ENCODE results near the gene LIN7B. TPM values are rescaled to one million over a fixed set of nuclear protein-coding genes. Genes with fewer than 3 reads are reported as not detected.

The LIN7B gene
- total and polyA plus RNA-seq, 2 of the 13 experiments (the other 11 are each of a cell fraction or from before 2014, with no cell fraction given): 5.3 to 7.6 TPM

GRCh38 chr19:49127674-49128544 lies 13.7 kb downstream of the LIN7B start (continued):
- peak; percentile 84; the same call in 1 of the 2 replicates for TF ChIP-seq ATRX (CRISPR knock-in tag; IDR thresholded peaks at IDR 0.05; ENCODE audit: borderline replicate concordance)
- peak; percentile 89 for TF ChIP-seq KMT2B (CRISPR knock-in tag; IDR thresholded peaks at IDR 0.05)
- TF ChIP-seq NFYC (CRISPR knock-in tag; IDR thresholded peaks at IDR 0.05): peak; percentile 61
- TF ChIP-seq FOXP4 (CRISPR knock-in tag; IDR thresholded peaks at IDR 0.05): peak; percentile 68; the same call in 1 of the 2 replicates
- TF ChIP-seq MZF1 (CRISPR knock-in tag; IDR thresholded peaks at IDR 0.05; ENCODE audit: borderline replicate concordance): 0 out of 2 replicates have a peak, but pooled peaks have one; percentile 72
- no peak for TF ChIP-seq NR2F6 (IDR thresholded peaks at IDR 0.05)
- TF ChIP-seq NR2F6 (CRISPR knock-in tag; IDR thresholded peaks at IDR 0.05): peak; percentile 63; the same call in 1 of the 2 replicates
- TF ChIP-seq HOXA5 (CRISPR knock-in tag; IDR thresholded peaks at IDR 0.05): peak; percentile 97
- peak; percentile 99 for TF ChIP-seq IRF9 (CRISPR knock-in tag; IDR thresholded peaks at IDR 0.05; ENCODE audit: borderline replicate concordance)
- TF ChIP-seq ARID3A (IDR thresholded peaks at IDR 0.05; ENCODE audit: low read depth, low read length): no peak
- peak; percentile 80; the same call in 1 of the 2 replicates for TF ChIP-seq SNAI1 (CRISPR knock-in tag; IDR thresholded peaks at IDR 0.05; ENCODE audit: borderline replicate concordance)
- TF ChIP-seq ZNF556 (CRISPR knock-in tag; IDR thresholded peaks at IDR 0.05; ENCODE audit: borderline replicate concordance): peak; percentile 86
- TF ChIP-seq RBFOX2 (IDR thresholded peaks at IDR 0.05; ENCODE audit: low read depth, low read length): peak; percentile 86
- TF ChIP-seq TAF15 (IDR thresholded peaks at IDR 0.05; ENCODE audit: low read depth, low read length, poor library complexity, severe bottlenecking): no peak
- TF ChIP-seq POGK (CRISPR knock-in tag; conservative IDR thresholded peaks at IDR 0.05): peak; percentile 99
- peak; percentile 97 for TF ChIP-seq MYNN (CRISPR knock-in tag; IDR thresholded peaks at IDR 0.05; ENCODE audit: low read depth)
- TF ChIP-seq MAZ (IDR thresholded peaks at IDR 0.05; ENCODE audit: borderline replicate concordance, low read depth, low read length): no peak; the same call in 1 of the 2 replicates
- peak; percentile 96 for TF ChIP-seq MAZ (CRISPR knock-in tag; IDR thresholded peaks at IDR 0.05; ENCODE audit: low read depth)
- peak; percentile 74 for TF ChIP-seq MLX (CRISPR knock-in tag; IDR thresholded peaks at IDR 0.05)
- peak; percentile 97 for TF ChIP-seq KLF11 (CRISPR knock-in tag; IDR thresholded peaks at IDR 0.05)

Data from HepG2 (cell line).